Ovary (tissue), 9 donors: ENCODE results near the gene STAT1. TPM values are rescaled to one million over a fixed set of nuclear protein-coding genes. Genes with fewer than 3 reads are reported as not detected.

Experiments used
- DNase-seq, 5 donors: peaks; one replicate each; pipeline ENCODE4 v3.0.0-alpha.2; 2019 to 2020
- H3K27ac ChIP-seq, 2 donors: fragments of 200-600 bp; one replicate each; pipeline versions ENCODE4 v1.5.1 to v1.8.0; 2019 to 2022
- H3K27me3 ChIP-seq: fragments of 200-600 bp; one replicate; pipeline ENCODE4 v1.8.0; 2022
- H3K36me3 ChIP-seq: fragments of 200-600 bp; sonication (generic); one replicate; pipeline ENCODE4 v1.5.1; 2019
- H3K4me1 ChIP-seq: one replicate; pipeline ENCODE4 v1.8.1; 2013; ENCODE audit warnings: mild to moderate bottlenecking, moderate library complexity; ENCODE audit not compliant: insufficient read depth
- H3K4me3 ChIP-seq: fragments of 200-600 bp; sonication (generic); one replicate; pipeline ENCODE4 v1.5.1; 2017
- H3K9me3 ChIP-seq, 2 donors: fragments of 200-600 bp in 1 of 2; sonication (generic) in 1 of 2; one replicate each; pipeline versions ENCODE4 v1.5.1 to v1.8.1; 2013 to 2019; ENCODE audit warnings: mild to moderate bottlenecking in 1 of 2, moderate library complexity in 1 of 2
- CTCF ChIP-seq, 3 donors: fragments of 450-650 bp in 2 of 3; fragments of 200-600 bp in 1 of 3; IDR thresholded peaks; one replicate each; pipeline versions ENCODE4 v1.5.1 to v1.8.0; 2016 to 2022; ENCODE audit warnings: antibody characterized with exemption in 3 of 3, mild to moderate bottlenecking in 1 of 3
- EP300 ChIP-seq: sonication (generic); formaldehyde crosslinking; IDR thresholded peaks from one replicate; pipeline ENCODE4 v1.6.1; 2017; ENCODE audit warnings: antibody characterized with exemption
- POLR2A ChIP-seq: fragments of 450-650 bp; IDR thresholded peaks from one replicate; pipeline ENCODE4 v1.6.1; 2017; ENCODE audit warnings: antibody characterized with exemption, mild to moderate bottlenecking, moderate library complexity
- WGBS, 3 donors: extraction: QIAGEN DNeasy Blood & Tissue Kit in 1 of 3; methylation state at CpG; one replicate each; pipeline versions ENCODE4 v1.1.5 to v1.1.7; 2013 to 2017; 5-methylcytosine and 5-hydroxymethylcytosine counted together
- intact Hi-C, 4 donors: fragments of 100-400 bp; cut with DNase I; formaldehyde crosslinking; loops; one replicate each; pipeline versions ENCODE4 v1.11.0 to v1.15.1; 2022 to 2023
- polyA plus RNA-seq, 2 donors: library from polyadenylated mRNA; stranded (reverse); fragments of 200-250 nt in 1 of 2; fragments of 350-450 nt in 1 of 2; fragmentation: Illumina TruSeq in 1 of 2; extraction: RNeasy Lipid Tissue Mini Kit (QIAGEN cat#74804) in 1 of 2; gene quantifications; one replicate each; pipeline ENCODE4 v1.2.3, GENCODE V29; 2013 to 2014
- total RNA-seq, 7 donors: library from RNA; depleted of rRNA in 2 of 7; stranded (reverse); fragments of >200 nt in 2 of 7; fragmentation: NEBNext Ultra II Directional in 3 of 7; extraction: Animal tissue kit (Norgen Biotek cat#: 25700) in 3 of 7; gene quantifications; one replicate each; pipeline versions ENCODE4 v1.1.0 to v1.2.4, GENCODE V29; 2016 to 2023
- donor health status: DM: no; HTN: no; CAD: no; lungs with moderate emphysema.
- donor health status: DM: no; HTN: no; CAD: no.
- donor health status: Bipolar disorder and iron deficiency.
- donor health status: DM: yes; HTN: yes; CAD: no.
- donor health status: DM: no; HTN: no; CAD: no.
- donor health status: DM: yes; HTN: yes; CAD: no.

Gene STAT1
- total and polyA plus RNA-seq, 9 donors, result 27.3 to 89.2 (median 46.4) TPM

GRCh38 chr2:191043438-191043837 is 29.5 kb upstream of the STAT1 start:
- WGBS, 3 donors, result 89 to 94% (median 91%) methylated on average over 3 of the region's 3 CpGs
- Histone ChIP-seq H3K36me3 (no peaks in the 10 kb centered on the region), H3K4me3 (no peak overlapping the region), H3K4me1 (no peaks in the 10 kb centered on the region), H3K27me3 (no peaks in the 10 kb centered on the region), H3K9me3 (no peaks in the 10 kb centered on the region), H3K27ac (no peak overlapping the region)
- intact Hi-C loops, result no loop called here
- TF ChIP-seq EP300, result no peak
- TF ChIP-seq POLR2A, result no peak
- TF ChIP-seq CTCF (IDR thresholded peaks at IDR 0.05), result no peak
- no peak for DNase-seq

GRCh38 chr2:191041418-191042161 is 27.6 kb upstream of the STAT1 start:
- Histone ChIP-seq H3K4me1 (no peaks in the 10 kb centered on the region), H3K27me3 (no peaks in the 10 kb centered on the region), H3K4me3 (no peak overlapping the region), H3K9me3 (no peaks in the 10 kb centered on the region), H3K27ac (no peak overlapping the region), H3K36me3 (no peaks in the 10 kb centered on the region)
- no peak for DNase-seq
- WGBS, 3 donors, result 90 to 92% (median 91%) methylated on average over 3 of the region's 3 CpGs
- TF ChIP-seq POLR2A, result no peak
- no peak for TF ChIP-seq EP300
- TF ChIP-seq CTCF (IDR thresholded peaks at IDR 0.05), result no peak
- intact Hi-C loops, result no loop called here

GRCh38 chr2:191039616-191040015 is 25.6 kb upstream of the STAT1 start:
- no peaks in the 10 kb centered on the region for H3K36me3 ChIP-seq
- no peak for DNase-seq
- H3K4me1 ChIP-seq, result no peaks in the 10 kb centered on the region
- no peaks in the 10 kb centered on the region for H3K9me3 ChIP-seq
- WGBS, 3 donors, result 62 to 67% (median 64%) methylated on average over 1 of the region's 1 CpG
- H3K27ac ChIP-seq, result no peak overlapping the region
- H3K27me3 ChIP-seq, result no peaks in the 10 kb centered on the region
- no peak overlapping the region for H3K4me3 ChIP-seq
- intact Hi-C loops, result no loop called here
- TF ChIP-seq POLR2A (no peak), CTCF (IDR thresholded peaks at IDR 0.05) (no peak), EP300 (no peak)

- H3K9me3 ChIP-seq, result no peaks in the 10 kb centered on the region
- no peak for DNase-seq
- intact Hi-C loops, result no loop called here
- H3K27ac ChIP-seq, result no peak overlapping the region
- H3K36me3 ChIP-seq, result no peaks in the 10 kb centered on the region
- H3K27me3 ChIP-seq, result no peaks in the 10 kb centered on the region
- WGBS, 3 donors, result 82 to 88% (median 85%) methylated on average over 2 of the region's 2 CpGs
- TF ChIP-seq POLR2A (no peak), CTCF (IDR thresholded peaks at IDR 0.05) (no peak), EP300 (no peak)
- no peak overlapping the region for H3K4me3 ChIP-seq
- no peaks in the 10 kb centered on the region for H3K4me1 ChIP-seq
Observed at GRCh38 chr2:191038741-191039140, 24.8 kb upstream of the STAT1 start.
